Natural killer cell treated with Interleukin-12 subunit alpha and Interleukin-12 subunit beta and Interleukin-15 and Interleukin-18, amount 100 ng/mL, for 72 hours (primary cell): ENCODE results near the gene C2orf80. TPM values are rescaled to one million over a fixed set of nuclear protein-coding genes. Genes with fewer than 3 reads are reported as not detected.
"Not testable (repeated sequence)": the region's sequence is repeated elsewhere in the genome, so short reads cannot be mapped to it uniquely, and the experiment has no call there.

ENCODE experiments used
- ATAC-seq, 2 donors: fragments of 150-1000 bp; cut with Tn5 transposase in 1 of 2; sonication (Bioruptor Pico), chemical (Tn5 transposase) in 1 of 2; 2 replicates each; pipeline ENCODE4 v1.10.0; 2021
- DNase-seq: peaks from one replicate; pipeline ENCODE4 v3.0.0; 2022; ENCODE audit warnings: low spot score
- H3K27ac Mint-ChIP-seq, 2 donors: 1 replicate in 1 of 2; 2 replicates in 1 of 2; pipeline ENCODE4 v1.8.0; 2022; ENCODE audit warnings: mixed read lengths in 2 of 2, mild to moderate bottlenecking in 1 of 2, moderate library complexity in 1 of 2
- H3K27me3 Mint-ChIP-seq, 2 donors: 1 replicate in 1 of 2; 2 replicates in 1 of 2; pipeline ENCODE4 v1.8.0; 2022; ENCODE audit warnings: mixed read lengths in 2 of 2
- H3K36me3 Mint-ChIP-seq: one replicate; pipeline ENCODE4 v1.8.0; 2022; ENCODE audit warnings: mixed read lengths
- H3K4me1 Mint-ChIP-seq, 2 donors: 1 replicate in 1 of 2; 2 replicates in 1 of 2; pipeline ENCODE4 v1.8.0; 2022; ENCODE audit warnings: low read depth in 2 of 2, mixed read lengths in 2 of 2, mild to moderate bottlenecking in 1 of 2
- H3K4me3 Mint-ChIP-seq: one replicate; pipeline ENCODE4 v1.8.0; 2022; ENCODE audit warnings: mixed read lengths
- H3K9me3 Mint-ChIP-seq: 2 replicates; pipeline ENCODE4 v1.8.0; 2022; ENCODE audit warnings: mixed read lengths
- total RNA-seq, 2 donors: library from RNA; stranded (reverse); gene quantifications; one replicate each; pipeline ENCODE4 v1.2.3, GENCODE V29; 2022

Gene C2orf80
- total RNA-seq, 2 donors from 2014 or later: not detected

- not testable (repeated sequence) for H3K27me3 Mint-ChIP-seq, H3K27ac Mint-ChIP-seq, ATAC-seq, DNase-seq, H3K36me3 Mint-ChIP-seq, H3K9me3 Mint-ChIP-seq, H3K4me3 Mint-ChIP-seq, H3K4me1 Mint-ChIP-seq
Observed at GRCh38 chr2:208117390-208117789, 72.4 kb downstream of the C2orf80 start.

Other genes with a start within 250 kb of the C2orf80 start
- gene PLEKHM3, start 164.5 kb downstream of the C2orf80 start, total RNA-seq: 10 to 100 TPM in 1 of 2 donors, 1 to 10 TPM in 1; 8.1 to 10.3 TPM
- not detected for gene CRYGD, start 65.5 kb downstream of the C2orf80 start, total RNA-seq
- not detected for gene CRYGC, start 60.2 kb downstream of the C2orf80 start, total RNA-seq
- gene CRYGB, start 43.9 kb downstream of the C2orf80 start, total RNA-seq: not detected
- not detected for gene CRYGA, start 26.4 kb downstream of the C2orf80 start, total RNA-seq
- 10 to 100 TPM; 18.9 to 30.5 TPM for gene IDH1, start 65.0 kb upstream of the C2orf80 start, total RNA-seq
- gene PIKFYVE, start 76.2 kb upstream of the C2orf80 start, total RNA-seq: 10 to 100 TPM; 25.6 to 29.9 TPM
- gene PTH2R, start 216.8 kb upstream of the C2orf80 start, total RNA-seq: not detected